Activated T-helper 9 cell treated with anti-CD3 and anti-CD28 coated beads, Interleukin-2, amount 50 U/mL, for 16 hours (primary cell): ENCODE results near the gene MPI.

Source experiments
- DNase-seq: peaks from one replicate; pipeline ENCODE4 v3.0.0-alpha.2; 2020; ENCODE audit warnings: low read depth

MPI gene

GRCh38 chr15:74889883-74890664, at the start of gene MPI:
TSS of gene MPI (plus strand) at chr15:74890042. CDS start at chr15:74890074, 32 bp downstream.
- DNase-seq = peak; percentile 78

- no peak for DNase-seq
Measured at GRCh38 chr15:74840851-74841775, 48.7 kb upstream of the MPI start.

GRCh38 chr15:74841891-74842373, 47.9 kb upstream of the MPI start:
- no peak for DNase-seq

- DNase-seq = peak; percentile 92
Measured at GRCh38 chr15:74842581-74843444, 47.0 kb upstream of the MPI start, which contains the start of gene ULK3. TSS of gene ULK3 (minus strand) at chr15:74843156. CDS start at chr15:74843105, 51 bp downstream.

- DNase-seq = no peak
Measured at GRCh38 chr15:74843445-74843828, 46.4 kb upstream of the MPI start.

GRCh38 chr15:74843891-74844299, 45.9 kb upstream of the MPI start:
- DNase-seq = no peak

GRCh38 chr15:74844319-74845207, 45.3 kb upstream of the MPI start:
- no peak for DNase-seq

- DNase-seq = peak; percentile 19
Measured at GRCh38 chr15:74845208-74845568, 44.7 kb upstream of the MPI start.

GRCh38 chr15:74845581-74845980, 44.3 kb upstream of the MPI start:
- no peak for DNase-seq

- DNase-seq = no peak
Measured at GRCh38 chr15:74847432-74847831, 42.4 kb upstream of the MPI start.

- DNase-seq = no peak
Measured at GRCh38 chr15:74850393-74850792, 39.4 kb upstream of the MPI start.

GRCh38 chr15:74851960-74852359, 37.9 kb upstream of the MPI start:
- no peak for DNase-seq

- DNase-seq = no peak
Measured at GRCh38 chr15:74854453-74855022, 35.3 kb upstream of the MPI start.

GRCh38 chr15:74855857-74856256, 34.0 kb upstream of the MPI start:
- DNase-seq = no peak

- DNase-seq = no peak
Measured at GRCh38 chr15:74856537-74856936, 33.3 kb upstream of the MPI start.

- no peak for DNase-seq
Measured at GRCh38 chr15:74857082-74857655, 32.7 kb upstream of the MPI start.

GRCh38 chr15:74857671-74858368, 32.0 kb upstream of the MPI start:
- DNase-seq = no peak

- no peak for DNase-seq
Measured at GRCh38 chr15:74858369-74858740, 31.5 kb upstream of the MPI start.

- DNase-seq = no peak
Measured at GRCh38 chr15:74863239-74864056, 26.4 kb upstream of the MPI start.
